ENCODE data around the gene SLC22A31.
"Not testable (repeated sequence)": the region's sequence is repeated elsewhere in the genome, so short reads cannot be mapped to it uniquely, and the experiment has no call there.

Gene SLC22A31

DNA sequence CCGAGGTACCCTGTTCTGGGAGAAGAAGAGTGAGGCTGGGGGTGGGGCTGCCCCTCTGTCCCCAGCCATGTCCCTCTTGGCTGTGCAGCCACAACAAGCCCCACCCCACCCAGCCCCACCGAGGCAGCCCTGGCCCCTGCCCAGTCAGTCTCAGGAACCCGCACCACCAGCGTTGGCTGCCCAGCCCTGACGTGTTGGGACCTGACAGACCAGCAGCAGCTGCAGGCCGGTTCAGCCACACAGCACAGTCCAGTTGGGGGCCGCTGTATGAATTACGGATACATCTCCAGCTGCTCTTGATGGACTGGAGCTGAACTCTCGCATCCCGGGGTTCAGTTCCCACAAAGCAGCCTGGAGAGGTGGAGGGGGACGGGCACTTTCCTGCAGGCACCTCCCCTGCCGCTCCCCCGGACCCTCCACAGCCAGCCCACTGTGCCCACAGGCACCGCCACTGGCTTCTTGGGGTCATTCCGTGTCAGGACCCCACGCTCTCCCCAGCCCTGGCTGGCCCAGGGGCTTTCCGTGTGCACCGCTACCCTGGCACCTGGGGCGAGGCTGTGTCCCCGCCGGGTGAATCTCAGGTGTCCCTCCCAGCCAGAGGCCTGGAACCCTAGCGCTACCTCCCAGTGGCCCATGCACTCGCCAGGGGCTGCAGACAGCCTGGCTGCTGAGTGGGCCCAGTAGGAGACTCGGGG lies 21.7 kb downstream of the SLC22A31 start:
- DNase-seq (ENCODE audit: low read depth): no peak

- no peak for DNase-seq (ENCODE audit: low read depth)
These were observed 22.8 kb downstream of the SLC22A31 start for GRCh38 chr16:89177501-89177900.

DNA sequence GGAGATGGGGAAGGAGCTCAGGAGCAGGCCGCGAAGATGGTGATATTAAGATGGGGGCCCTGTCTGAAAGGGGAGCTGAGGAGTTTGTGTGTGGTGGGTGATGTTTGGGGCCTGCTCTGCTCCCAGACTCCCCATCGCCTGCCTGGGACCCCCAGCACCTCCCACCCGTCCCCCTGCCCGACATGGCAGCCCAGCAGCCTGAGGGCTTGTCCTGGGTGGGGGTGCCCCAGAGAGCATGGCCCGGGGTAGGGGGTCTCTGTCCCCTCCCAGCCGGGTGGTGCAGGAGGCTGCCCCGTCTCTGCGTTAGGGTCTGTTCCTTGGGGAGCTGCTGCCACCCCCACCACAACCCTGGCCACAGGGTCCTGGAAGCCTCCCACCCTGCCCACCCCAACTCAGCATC lies 23.6 kb downstream of the SLC22A31 start:
- DNase-seq (ENCODE audit: low read depth): no peak

GRCh38 chr16:89176147-89176690 lies 24.1 kb downstream of the SLC22A31 start:
- no peak for DNase-seq (ENCODE audit: low read depth)

- no peak for DNase-seq (ENCODE audit: low read depth)
These were observed 24.8 kb downstream of the SLC22A31 start for GRCh38 chr16:89175280-89176146.

- DNase-seq (ENCODE audit: low read depth): no peak
These were observed 25.5 kb downstream of the SLC22A31 start for GRCh38 chr16:89174877-89175276.

- DNase-seq (ENCODE audit: low read depth): no peak
These were observed 26.1 kb downstream of the SLC22A31 start for GRCh38 chr16:89174055-89174827.

GRCh38 chr16:89173174-89173921 lies 27.0 kb downstream of the SLC22A31 start:
- DNase-seq (ENCODE audit: low read depth): no peak

- no peak for DNase-seq (ENCODE audit: low read depth)
These were observed 27.7 kb downstream of the SLC22A31 start for GRCh38 chr16:89172528-89173173.

DNA sequence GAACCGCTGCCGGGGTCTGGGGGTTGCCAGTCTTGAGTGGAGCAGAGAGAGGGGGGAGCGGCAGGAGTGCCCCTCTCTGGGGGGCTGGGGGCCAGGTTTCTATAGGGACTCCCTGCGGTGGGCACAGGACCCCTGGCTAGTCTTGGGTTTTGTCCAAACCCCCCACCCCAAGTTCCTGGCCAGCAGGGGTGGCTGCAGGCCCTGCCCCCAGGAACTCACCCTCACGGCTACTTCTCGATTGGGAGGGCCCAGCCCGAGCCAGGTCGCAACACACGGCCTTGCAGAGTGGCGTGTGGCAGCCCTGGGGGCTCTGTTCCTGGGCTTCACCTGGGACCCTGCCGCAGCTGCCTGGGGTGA lies 28.2 kb downstream of the SLC22A31 start:
- DNase-seq (ENCODE audit: low read depth): no peak

DNA sequence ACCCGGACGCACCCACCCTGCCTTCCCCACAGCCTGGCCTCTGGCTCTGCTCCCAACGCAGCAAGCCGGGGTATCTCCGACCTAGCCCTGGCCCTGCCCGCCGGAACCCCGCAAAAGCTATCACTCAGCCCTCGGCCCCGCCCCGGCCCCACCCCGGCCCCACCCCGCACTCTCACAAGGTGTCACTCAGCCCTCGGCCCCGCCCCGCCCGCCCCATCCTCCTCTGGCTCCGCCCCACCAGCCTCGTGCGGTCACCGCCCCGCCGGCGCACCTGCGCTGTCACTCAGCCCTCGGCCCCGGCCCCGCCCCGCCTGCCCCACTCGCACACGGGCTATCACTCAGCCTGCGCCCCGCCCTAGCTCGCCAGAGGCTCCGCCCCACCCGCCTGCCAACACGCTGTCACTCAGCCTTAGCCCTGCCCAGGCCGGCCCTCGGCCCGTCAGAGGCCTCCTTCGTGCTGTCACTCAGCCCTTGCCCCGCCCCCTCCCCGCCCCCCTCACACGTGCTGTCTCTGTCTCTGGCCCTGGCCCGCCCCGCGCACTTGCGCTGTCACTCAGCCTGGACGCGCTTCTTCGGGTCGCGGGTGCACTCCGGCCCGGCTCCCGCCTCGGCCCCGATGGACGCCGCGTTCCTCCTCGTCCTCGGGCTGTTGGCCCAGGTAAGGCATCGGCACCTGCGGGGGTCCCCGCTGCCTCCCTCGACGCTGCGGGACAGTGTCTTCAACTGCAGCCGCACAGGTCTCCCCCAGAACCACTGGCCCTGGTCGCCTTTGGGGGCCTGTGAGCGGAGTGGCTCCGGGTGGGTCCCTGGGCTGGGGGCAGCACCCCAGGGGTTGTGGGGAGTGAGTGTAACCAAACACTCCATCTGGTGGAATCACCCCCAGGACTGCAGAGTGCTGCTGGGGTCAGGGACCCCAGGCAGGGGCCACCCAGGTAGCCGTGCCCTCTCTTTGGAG lies 28.8 kb downstream of the SLC22A31 start, which contains the start of gene CDH15:
Gene CDH15, plus strand, starts transcription at position 533 of the 955 bp plus-strand sequence. Its CDS starts 84 bp downstream, at position 617.
- DNase-seq (ENCODE audit: low read depth): peak; percentile 89

DNA sequence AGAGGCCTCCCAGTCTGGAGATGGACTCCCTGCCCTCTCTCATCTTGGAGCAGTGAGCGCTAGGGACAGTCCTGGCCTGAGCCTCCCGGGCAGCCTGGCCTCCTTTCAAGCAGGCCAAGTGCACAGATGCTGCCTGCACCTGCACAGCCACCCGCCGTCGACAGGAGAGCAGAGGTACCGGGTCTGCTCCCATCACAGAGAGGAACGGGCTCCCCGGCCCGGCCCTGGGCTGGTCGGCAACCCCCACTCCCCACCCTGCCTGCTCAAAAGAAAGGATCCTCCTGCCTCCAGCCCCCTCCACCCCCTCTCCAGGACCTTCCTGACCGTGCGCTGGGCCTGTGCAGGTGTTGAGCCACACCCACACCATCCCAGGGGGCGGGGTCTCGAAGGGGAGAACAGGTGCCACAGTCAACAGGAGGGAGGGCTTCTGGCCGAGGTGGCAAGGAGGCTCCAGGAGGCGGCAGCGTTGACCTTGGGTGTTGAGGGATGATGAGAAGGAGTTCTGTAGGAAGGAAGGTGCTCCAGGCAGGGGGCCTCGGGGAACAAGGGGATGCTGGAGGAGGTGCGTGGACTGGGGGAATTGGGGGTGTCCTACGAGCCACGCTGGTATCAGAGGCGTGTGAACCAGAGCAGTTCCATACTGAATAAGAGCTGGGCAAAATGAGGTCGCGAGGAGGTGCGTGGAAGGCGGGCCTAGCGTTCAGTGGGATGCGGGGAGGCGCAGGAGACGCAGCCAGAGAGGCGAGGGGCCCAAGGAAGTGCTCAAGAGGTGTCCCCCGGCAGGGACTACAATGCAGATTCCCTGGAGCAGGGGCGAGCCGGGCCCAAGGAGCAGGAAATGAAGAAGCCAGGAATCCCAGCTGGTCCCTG lies 29.8 kb downstream of the SLC22A31 start:
- DNase-seq (ENCODE audit: low read depth): no peak

DNA sequence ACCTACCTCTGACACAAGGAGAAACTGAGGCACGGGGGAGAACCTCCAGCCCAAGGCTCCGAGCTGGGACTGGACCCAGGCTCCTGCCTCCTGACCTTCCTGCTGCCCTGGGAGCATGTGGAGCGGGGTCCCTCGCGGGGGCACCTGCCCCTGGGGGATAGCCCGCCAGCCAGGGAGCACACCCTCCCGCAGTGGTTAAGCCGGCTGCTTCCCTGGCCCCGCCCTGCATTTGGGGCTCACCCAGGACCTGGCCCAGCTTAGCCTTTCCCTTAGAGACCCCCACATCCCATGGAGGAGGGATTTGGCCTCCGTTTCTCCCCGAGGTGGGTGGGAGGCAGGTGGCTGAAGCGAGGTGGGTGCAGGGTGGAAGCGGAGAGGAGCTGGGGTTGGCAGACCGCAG lies 30.6 kb downstream of the SLC22A31 start:
- DNase-seq (ENCODE audit: low read depth): no peak

GRCh38 chr16:89168381-89169189 lies 31.8 kb downstream of the SLC22A31 start:
- no peak for DNase-seq (ENCODE audit: low read depth)

- peak; percentile 74 for DNase-seq (ENCODE audit: low read depth)
These were observed 32.9 kb downstream of the SLC22A31 start for GRCh38 chr16:89167425-89167941.

DNA sequence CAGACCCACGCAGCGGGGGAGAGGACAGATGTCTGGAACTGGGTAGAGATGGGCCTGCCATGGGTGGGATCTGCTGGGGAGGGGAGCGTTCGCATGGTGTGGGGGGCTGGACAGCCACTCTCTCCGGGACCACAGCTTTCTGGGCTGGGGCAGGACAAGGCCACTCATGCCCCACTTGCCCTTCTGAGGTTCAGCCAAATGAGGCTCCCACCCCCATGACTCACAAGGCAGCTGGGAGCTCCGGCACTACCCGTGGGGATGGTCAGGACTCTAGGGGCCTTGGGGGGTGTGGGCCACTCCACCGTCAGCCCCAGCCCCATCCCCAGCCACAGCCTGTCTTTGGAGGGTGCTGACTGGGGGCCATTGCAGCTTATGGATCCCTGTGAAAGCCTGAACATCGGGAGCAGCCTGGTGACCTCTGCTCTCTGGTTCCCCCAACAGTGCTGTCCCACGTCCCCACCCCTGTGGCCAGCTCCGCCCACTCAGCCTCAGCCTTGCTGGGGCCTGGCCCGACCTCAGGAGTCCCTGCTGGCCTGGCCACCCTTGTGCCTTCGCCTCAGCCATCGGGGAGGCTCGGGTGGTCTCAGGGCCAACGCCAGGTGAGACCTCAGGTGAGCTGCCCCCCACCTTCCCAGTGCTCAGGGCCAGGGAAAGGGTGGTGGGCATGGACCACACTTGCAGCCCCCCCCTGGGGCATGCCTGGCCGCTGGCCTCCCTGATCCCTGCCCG lies 33.5 kb downstream of the SLC22A31 start:
- DNase-seq (ENCODE audit: low read depth): no peak

- DNase-seq (ENCODE audit: low read depth): not testable (repeated sequence)
These were observed 34.7 kb downstream of the SLC22A31 start for GRCh38 chr16:89165681-89165979.
